Transverse colon (tissue), 4 donors: ENCODE data around the gene ZSCAN5C. TPM values are rescaled to one million over a fixed set of nuclear protein-coding genes. Genes with fewer than 3 reads are reported as not detected.

Source experiments
- DNase-seq: peaks from one replicate; pipeline ENCODE4 v3.0.0-alpha.2; 2019
- H3K27ac ChIP-seq, 4 donors: fragments of 200-600 bp; sonication (generic); 2 replicates each; pipeline ENCODE4 v1.5.1; 2016 to 2018; ENCODE audit warnings: inconsistent platforms in 4 of 4
- H3K27me3 ChIP-seq: fragments of 200-600 bp; sonication (generic); 2 replicates; pipeline ENCODE4 v1.5.1; 2017; ENCODE audit warnings: inconsistent platforms
- H3K36me3 ChIP-seq, 4 donors: fragments of 200-600 bp; sonication (generic); 2 replicates each; pipeline ENCODE4 v1.5.1; 2017 to 2019; ENCODE audit warnings: inconsistent platforms in 4 of 4
- H3K4me1 ChIP-seq, 4 donors: fragments of 200-600 bp; sonication (generic); 2 replicates each; pipeline ENCODE4 v1.5.1; 2017 to 2020; ENCODE audit warnings: inconsistent platforms in 4 of 4
- H3K4me3 ChIP-seq, 4 donors: fragments of 200-600 bp; sonication (generic); 1 replicate in 1 of 4; 2 replicates in 3 of 4; pipeline versions ENCODE4 v1.5.1 to v1.6.1; 2017 to 2019; ENCODE audit warnings: inconsistent platforms in 4 of 4
- H3K9me3 ChIP-seq, 2 donors: fragments of 200-600 bp; sonication (generic); 2 replicates each; pipeline ENCODE4 v1.5.1; 2017 to 2019; ENCODE audit warnings: inconsistent platforms in 2 of 2
- CTCF ChIP-seq, 5 experiments: fragments of 200-600 bp in 3 of 5; fragments of 450-650 bp in 2 of 5; sonication (generic) in 3 of 5; IDR thresholded peaks; 1 replicate in 2 of 5; 2 replicates in 3 of 5; pipeline ENCODE4 v1.5.1; 2016 to 2017; ENCODE audit warnings: antibody characterized with exemption in 5 of 5, inconsistent platforms in 3 of 5, mild to moderate bottlenecking in 2 of 5, moderate library complexity in 1 of 5
- EP300 ChIP-seq: sonication (generic); formaldehyde crosslinking; IDR thresholded peaks from one replicate; pipeline ENCODE4 v1.6.1; 2017; ENCODE audit warnings: antibody characterized with exemption, low read depth
- POLR2A ChIP-seq: fragments of 450-650 bp; IDR thresholded peaks from one replicate; pipeline ENCODE4 v1.6.1; 2016; ENCODE audit warnings: antibody characterized with exemption, mild to moderate bottlenecking, moderate library complexity
- POLR2AphosphoS5 ChIP-seq, 3 donors: sonication (generic); formaldehyde crosslinking; IDR thresholded peaks; one replicate each; pipeline ENCODE4 v1.6.1; 2016; ENCODE audit warnings: antibody characterized with exemption in 3 of 3
- WGBS, 2 donors: methylation state at CpG; one replicate each; pipeline ENCODE4 v1.1.5; 2018; ENCODE audit warnings: low coverage in 1 of 2; 5-methylcytosine and 5-hydroxymethylcytosine counted together
- in situ Hi-C, 4 donors: fragments of 200-750 bp; cut with MboI; loops; one replicate each; pipeline versions ENCODE4 v1.15.0 to v1.15.1; 2017; ENCODE audit warnings: low sequenced_read_pairs in 3 of 4, low pct_ligation_motif_present in 1 of 4, low pct_unique_long_range_greater_than_20kb in 1 of 4
- intact Hi-C: fragments of 100-400 bp; cut with DNase I; formaldehyde crosslinking; loops from one replicate; pipeline ENCODE4 v1.15.1; 2023; ENCODE audit warnings: low total_unique reads
- total RNA-seq, 4 donors: library from RNA; depleted of rRNA; stranded (reverse); fragments of >200 nt; gene quantifications; one replicate each; pipeline ENCODE4 v1.1.0, GENCODE V29; 2016

Gene ZSCAN5C
- total RNA-seq, 4 donors from 2014 or later: not detected

- in situ Hi-C loops: no loop called here
- Histone ChIP-seq H3K27ac (no peak overlapping the region), H3K27me3 (no peaks in the 10 kb centered on the region), H3K4me1 (peaks cover 0 to 9% (median 4%) of the 10 kb centered on the region in 4 donors), H3K4me3 (no peak overlapping the region), H3K36me3 (peaks cover 0 to 16% (median 2%) of the 10 kb centered on the region in 4 donors), H3K9me3 (no peaks in the 10 kb centered on the region)
- intact Hi-C loops: no loop called here
- 86% methylated on average over 11 of the region's 11 CpGs; no CpG with 5 or more reads in 1 of the 2 donors for WGBS, 2 donors
- no peak for TF ChIP-seq CTCF (IDR thresholded peaks at IDR 0.05)
- no peak for TF ChIP-seq POLR2A
- TF ChIP-seq EP300: no peak
- no peak for TF ChIP-seq POLR2AphosphoS5 (IDR thresholded peaks at IDR 0.05)
- DNase-seq: no peak
Measured at GRCh38 chr19:56161534-56161933, 40.5 kb upstream of the ZSCAN5C start.

GRCh38 chr19:56162258-56162657 is 39.8 kb upstream of the ZSCAN5C start:
- intact Hi-C loops (no loop called here), in situ Hi-C loops (no loop called here)
- H3K27me3 ChIP-seq: peaks cover 4% of the 10 kb centered on the region
- H3K4me1 ChIP-seq: peaks cover 0 to 2% (median under 1%) of the 10 kb centered on the region in 4 donors
- TF ChIP-seq POLR2A (no peak), POLR2AphosphoS5 (IDR thresholded peaks at IDR 0.05) (no peak), EP300 (no peak), CTCF (IDR thresholded peaks at IDR 0.05) (no peak)
- H3K36me3 ChIP-seq: peaks cover 0 to 16% (median 2%) of the 10 kb centered on the region in 4 donors
- H3K4me3 ChIP-seq: no peak overlapping the region
- no peak for DNase-seq
- no peaks in the 10 kb centered on the region for H3K9me3 ChIP-seq
- 42 to 66% methylated on average over 3 to 9 of the region's 9 CpGs for WGBS, 2 donors
- no peak overlapping the region for H3K27ac ChIP-seq

- Histone ChIP-seq H3K36me3 (peaks cover 0 to 16% (median 2%) of the 10 kb centered on the region in 4 donors), H3K4me3 (no peak overlapping the region), H3K4me1 (no peaks in the 10 kb centered on the region), H3K9me3 (no peaks in the 10 kb centered on the region), H3K27ac (no peak overlapping the region), H3K27me3 (peaks cover 4% of the 10 kb centered on the region)
- DNase-seq: no peak
- in situ Hi-C loops: no loop called here
- WGBS, 2 donors: 92% methylated on average over 13 of the region's 13 CpGs; no CpG with 5 or more reads in 1 of the 2 donors
- intact Hi-C loops: no loop called here
- TF ChIP-seq POLR2A: no peak
- TF ChIP-seq POLR2AphosphoS5 (IDR thresholded peaks at IDR 0.05): no peak
- TF ChIP-seq CTCF (IDR thresholded peaks at IDR 0.05): no peak
- no peak for TF ChIP-seq EP300
Measured at GRCh38 chr19:56163097-56163496, 39.0 kb upstream of the ZSCAN5C start.

GRCh38 chr19:56167064-56167578 is 35.0 kb upstream of the ZSCAN5C start:
- in situ Hi-C loops (loop anchor here in 1 of 4 donors (5.0 kb wide), 1 partner anchor 85 kb away; no protein-coding TSS in a partner anchor), intact Hi-C loops (no loop called here)
- Histone ChIP-seq H3K4me1 (peaks cover 0 to 4% (median 2%) of the 10 kb centered on the region in 4 donors), H3K9me3 (no peaks in the 10 kb centered on the region), H3K27ac (no peak overlapping the region), H3K4me3 (no peak overlapping the region), H3K36me3 (no peaks in the 10 kb centered on the region), H3K27me3 (peaks cover 4% of the 10 kb centered on the region)
- TF ChIP-seq POLR2AphosphoS5 (IDR thresholded peaks at IDR 0.05) (no peak), CTCF (IDR thresholded peaks at IDR 0.05) (no peak), EP300 (no peak)
- 48% methylated on average over 7 of the region's 7 CpGs; no CpG with 5 or more reads in 1 of the 2 donors for WGBS, 2 donors
- DNase-seq: no peak
